ENCODE measurements around the gene TMEM220.

DNA sequence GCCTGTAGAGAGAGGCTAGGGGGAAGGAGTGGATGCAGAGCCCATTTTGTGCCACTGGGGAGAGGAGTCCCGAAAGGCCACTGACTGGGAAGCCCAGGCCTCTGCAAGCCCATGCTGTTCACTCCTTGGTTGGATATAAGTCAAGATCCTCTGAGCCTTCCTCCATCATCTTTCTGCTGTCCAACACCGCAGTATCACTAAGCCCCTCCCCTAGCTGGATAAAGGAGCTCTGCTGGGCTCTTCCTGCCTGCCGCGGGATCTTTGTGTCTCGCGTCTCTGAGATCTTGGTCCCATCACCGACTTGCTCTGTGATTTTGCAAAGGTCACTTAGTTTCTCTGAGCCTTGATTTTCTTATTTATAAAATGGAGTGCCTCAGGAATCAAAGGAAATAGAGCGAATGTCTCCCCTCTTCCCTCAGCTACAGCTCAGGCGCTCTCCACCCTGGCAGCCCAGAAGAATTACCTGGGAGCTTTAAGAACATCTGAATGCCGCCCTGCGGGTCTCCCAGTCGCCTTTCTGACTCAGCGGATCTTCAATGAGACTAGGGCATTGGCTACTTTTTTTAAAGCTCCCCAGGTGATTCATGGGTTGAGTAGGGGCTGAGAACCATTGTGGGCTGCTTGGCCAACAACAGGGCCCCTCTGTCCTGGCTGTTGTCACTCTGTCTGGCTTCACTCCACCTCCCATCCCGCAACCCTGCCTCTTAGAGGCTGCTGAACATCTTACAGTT lies 25.2 kb upstream of the TMEM220 start:
- TF ChIP-seq EZH2phosphoT487 (IDR thresholded peaks at IDR 0.05; ENCODE audit: low read depth) (no peak), CTCF (IDR thresholded peaks at IDR 0.05; ENCODE audit: low read depth, low read length) (no peak)
